Fibroblast of skin of left biceps (primary cell): ENCODE data around the gene HNRNPD.
"Not testable (repeated sequence)": the region's sequence is repeated elsewhere in the genome, so short reads cannot be mapped to it uniquely, and the experiment has no call there.

Source experiments
- DNase-seq, 2 experiments: peaks; one replicate each; pipeline ENCODE4 v3.0.0-alpha.2; 2013; ENCODE audit warnings: low read depth in 2 of 2

HNRNPD gene, protein sequence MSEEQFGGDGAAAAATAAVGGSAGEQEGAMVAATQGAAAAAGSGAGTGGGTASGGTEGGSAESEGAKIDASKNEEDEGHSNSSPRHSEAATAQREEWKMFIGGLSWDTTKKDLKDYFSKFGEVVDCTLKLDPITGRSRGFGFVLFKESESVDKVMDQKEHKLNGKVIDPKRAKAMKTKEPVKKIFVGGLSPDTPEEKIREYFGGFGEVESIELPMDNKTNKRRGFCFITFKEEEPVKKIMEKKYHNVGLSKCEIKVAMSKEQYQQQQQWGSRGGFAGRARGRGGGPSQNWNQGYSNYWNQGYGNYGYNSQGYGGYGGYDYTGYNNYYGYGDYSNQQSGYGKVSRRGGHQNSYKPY

DNA sequence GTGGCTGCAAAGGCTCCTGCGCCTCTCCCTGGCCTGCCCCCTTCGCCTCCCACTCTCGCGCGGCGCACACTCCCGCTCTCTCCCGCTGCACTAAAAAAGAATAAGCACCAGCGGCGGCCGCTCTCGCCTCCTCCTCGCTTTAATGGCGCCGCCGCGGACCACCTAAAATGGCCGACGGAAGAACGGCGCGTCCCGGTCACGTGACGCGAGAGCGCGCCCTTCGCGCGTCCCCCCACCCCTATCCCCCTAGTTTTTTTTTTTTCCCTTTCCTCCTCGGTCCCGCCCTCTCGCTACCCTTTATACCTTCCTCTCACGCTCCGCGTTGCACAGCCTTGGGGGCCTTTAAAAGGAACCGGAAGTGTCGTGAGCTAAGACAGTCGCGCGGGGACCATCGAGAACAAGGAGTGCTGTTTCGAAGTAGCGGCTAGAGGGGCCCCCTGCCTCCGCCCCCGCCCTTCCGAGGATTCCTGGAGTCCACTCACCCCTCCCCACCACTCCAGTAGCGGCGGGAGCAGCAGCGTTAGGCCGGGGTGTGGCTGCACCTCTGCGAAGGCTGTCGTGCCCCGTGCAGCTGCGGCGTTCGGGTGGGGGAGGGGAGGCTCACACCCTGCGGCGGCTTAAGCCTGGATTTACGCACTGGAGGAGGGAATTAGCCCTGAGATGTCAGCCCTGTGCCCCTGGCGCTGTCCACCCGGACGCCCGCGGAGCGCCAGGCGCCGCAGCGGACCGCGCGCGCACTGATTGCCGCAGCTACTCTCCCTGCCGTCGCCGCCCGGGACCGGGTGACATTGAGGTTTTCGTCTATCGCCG lies at the start of gene HNRNPD:
Gene HNRNPD (minus strand): TSS at position 176 of the 810 bp plus-strand sequence. CDS start 313 bp downstream, outside the sequence.
- DNase-seq: peak; percentile 100

DNA sequence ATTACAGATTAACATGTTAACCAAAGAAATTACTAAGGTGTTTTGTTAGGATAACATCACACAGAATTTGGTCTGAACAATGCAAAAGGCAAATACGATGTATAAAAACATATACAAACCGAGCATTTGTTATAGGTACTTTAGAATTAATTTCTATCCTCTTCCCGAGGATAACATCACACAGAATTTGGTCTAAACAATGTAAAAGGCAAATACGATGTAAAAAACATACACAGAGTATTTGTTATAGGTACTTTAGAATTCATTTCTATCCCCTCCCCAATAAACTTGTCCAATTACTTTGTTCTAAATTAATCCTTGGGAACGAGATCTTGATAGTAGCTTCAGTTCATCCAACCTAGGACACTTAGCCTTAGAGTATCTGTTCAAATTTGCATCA lies 48.8 kb upstream of the HNRNPD start:
- DNase-seq: no peak

DNA sequence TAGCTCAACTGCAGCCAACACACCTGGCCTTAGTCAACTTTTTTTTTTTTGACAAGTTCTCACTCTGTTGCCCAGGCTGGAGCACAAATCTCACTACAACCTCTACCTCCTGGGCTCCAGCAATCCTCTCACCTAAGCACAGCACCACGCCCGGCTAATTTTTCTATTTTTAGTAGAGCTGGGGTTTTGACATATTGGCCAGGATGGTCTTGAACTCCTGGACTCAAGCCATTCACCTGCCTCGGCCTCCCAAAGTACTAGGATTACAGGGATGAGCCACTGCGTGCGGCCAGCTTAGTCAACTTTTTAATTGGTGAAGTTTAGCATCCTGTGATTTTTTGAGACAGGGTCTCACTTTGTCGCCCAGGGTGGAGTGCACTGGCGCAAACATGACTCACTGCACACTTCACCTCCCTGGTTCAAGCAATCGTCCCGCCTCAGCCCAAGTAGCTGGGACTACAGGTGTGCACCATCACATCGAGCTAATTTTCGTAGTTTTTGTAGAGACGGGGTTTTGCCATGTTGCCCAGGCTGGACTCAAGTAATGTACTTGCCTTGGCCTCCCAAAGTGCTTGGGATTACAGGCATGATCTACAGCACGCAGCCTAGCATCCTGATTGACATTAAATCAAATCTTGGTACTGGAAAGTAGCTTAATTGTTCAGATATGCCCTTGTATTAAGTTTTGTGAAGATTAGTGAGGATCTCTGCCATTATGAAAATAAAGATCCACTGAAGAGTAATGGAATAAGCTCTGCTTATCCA lies 48.2 kb upstream of the HNRNPD start:
- DNase-seq: no peak

DNA sequence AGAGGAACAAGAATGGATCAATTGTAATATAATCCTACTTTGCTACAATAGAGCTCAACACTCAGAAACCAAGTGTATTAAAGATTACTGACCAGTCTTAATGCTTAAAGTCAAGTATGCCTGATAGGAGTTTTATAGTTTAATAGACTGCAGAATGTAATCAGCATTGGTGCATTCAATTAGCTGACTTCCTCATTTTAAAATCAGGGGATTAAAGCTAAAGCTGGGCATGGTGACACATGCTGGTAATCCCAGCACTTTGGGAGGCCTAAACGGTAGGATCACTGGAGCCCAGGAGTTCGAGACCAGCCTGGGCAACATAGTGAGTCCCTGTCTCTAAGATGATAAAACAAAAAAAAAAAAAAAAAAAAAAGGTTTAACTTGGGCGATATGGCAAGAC lies 45.7 kb upstream of the HNRNPD start:
- DNase-seq: no peak

DNA sequence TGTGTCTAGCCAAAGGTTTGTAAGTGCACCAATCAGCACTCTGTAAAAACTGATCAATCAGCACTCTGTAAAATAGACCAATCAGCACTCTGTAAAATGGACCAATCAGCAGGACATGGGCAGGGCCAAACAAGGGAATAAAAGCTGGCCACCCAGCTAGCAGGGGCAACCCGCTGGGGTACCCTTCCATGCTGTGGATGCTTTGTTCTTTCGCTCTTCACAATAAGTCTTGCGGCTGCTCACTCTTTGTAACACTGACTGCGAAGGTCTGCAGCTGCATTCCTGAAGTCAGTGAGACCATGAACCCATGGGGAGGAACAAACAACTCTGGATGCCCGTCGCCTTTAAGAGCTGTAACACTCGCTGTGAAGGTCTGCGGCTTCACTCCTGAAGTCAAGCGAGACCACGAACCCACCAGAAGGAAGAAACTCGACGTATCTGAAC lies 42.2 kb upstream of the HNRNPD start:
- no peak for DNase-seq

DNA sequence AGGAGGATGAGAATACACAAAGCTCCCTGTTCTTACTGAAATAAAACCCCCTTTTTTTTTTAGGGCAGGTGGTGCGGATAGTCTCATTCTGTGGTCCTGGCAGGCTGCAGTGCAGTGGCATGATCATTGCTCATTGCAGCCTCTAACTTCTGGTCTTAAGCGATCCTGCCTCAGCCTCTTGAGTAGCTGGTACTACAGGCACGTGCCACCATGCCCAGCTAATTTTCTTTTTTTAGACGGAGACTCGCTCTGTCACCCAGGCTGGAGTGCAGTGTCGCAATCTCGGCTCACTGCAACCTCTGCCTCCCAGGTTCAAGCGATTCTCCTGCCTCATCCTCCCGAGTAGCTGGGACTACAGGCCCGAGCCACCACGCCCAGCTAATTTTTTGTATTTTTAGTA lies 41.3 kb upstream of the HNRNPD start:
- DNase-seq: not testable (repeated sequence)

DNA sequence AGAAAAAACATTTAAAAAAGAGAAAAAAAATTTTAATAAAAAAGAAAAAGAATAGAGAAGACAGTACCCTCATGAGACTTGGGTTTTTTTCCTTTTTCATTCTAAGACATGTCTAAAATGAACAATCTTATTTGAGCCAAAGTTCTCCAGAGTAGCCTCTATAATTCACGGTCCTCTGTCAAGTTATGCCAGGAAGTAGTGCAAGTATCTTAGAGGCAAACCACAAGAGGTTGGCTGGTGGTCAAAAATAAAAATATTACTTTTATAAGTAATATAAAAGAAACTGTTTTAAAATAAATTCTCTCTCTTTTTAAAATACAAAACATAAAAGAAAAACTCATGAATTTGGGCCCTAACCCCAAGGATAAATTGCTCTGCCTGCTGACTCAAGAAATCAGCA lies 29.9 kb upstream of the HNRNPD start:
- no peak for DNase-seq

DNA sequence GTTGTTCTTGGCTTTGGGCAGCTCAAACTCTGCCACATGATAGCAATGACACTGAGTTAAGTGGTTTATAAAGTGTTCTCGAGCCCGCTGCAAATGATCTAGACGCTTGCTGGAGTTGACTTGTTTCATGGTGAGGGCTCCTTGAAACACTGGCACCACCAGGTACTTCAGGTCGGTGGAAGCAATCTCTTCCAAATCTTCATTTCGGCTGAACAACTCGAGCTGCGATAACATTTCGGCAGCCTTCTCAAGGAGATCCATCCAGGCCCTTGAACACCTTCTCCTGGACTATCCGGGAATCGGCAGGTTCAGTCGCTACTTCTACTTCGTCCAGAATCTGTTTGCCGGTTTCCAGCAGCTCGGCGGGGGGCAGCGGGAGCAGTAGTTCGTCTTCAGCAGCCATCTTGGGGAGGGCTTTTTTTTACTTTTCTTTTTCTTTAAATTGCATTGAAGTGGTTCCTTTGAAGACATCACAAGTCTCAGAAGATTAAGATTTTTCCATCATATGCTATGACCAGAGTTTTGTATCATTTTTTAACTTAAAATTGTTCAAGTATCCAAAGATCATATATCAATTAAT lies 28.5 kb upstream of the HNRNPD start:
- no peak for DNase-seq

DNA sequence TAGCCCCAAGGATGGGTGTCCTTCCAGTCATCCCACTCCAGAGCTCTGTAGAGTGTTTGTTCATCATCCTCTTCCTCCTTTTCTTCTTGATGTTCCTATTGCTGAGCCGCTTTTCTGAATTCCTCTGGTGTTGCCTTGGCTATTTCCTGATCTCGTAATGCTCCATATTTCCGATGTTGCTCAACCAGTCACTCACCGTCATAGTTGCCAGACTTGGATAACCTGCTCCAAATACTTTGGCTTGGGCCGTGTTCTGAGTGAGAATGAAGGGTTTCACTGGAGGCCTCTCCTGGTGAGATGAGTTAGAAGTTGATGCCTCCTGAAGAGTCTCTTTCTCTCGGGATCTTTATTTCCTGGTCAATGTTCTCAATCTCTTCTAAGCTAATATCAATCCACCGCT lies 27.8 kb upstream of the HNRNPD start:
- no peak for DNase-seq

DNA sequence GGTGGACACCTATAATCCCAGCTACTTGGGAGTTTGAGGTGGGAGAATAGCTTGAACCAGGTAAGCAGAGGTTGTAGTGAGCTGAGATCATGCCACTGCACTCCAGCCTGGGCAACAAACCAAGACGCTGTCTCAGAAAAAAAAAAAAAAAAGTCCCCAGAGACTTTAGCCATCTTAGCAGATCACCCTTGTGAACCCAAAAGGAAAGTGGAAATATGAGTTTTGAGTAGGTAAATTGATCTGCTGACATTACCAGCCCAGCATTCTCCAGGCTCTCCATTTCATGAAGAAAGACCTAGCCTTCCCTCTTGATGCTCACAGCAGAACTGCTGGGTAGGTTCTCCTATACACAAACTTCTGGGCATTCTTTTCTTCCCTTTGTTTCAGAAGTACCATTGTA lies 24.5 kb upstream of the HNRNPD start:
- no peak for DNase-seq

DNA sequence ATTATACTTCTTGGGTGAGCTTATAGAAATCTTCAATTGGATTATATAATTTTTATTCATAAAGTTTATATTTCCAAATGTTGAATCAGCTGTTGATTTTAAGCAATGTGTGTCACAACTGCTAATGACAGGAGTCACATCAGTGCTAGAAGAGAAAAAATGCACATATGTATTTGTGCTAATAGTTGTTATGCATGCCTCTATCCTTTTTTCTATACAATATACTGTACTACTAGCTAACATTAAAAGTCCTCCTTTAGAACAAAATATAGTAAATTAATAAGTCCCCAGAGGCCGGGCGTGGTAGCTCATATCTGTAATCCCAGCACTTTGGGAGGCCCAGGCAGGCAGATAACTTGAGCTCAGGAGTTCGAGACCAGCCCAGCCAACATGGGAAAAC lies 23.7 kb upstream of the HNRNPD start:
- no peak for DNase-seq

DNA sequence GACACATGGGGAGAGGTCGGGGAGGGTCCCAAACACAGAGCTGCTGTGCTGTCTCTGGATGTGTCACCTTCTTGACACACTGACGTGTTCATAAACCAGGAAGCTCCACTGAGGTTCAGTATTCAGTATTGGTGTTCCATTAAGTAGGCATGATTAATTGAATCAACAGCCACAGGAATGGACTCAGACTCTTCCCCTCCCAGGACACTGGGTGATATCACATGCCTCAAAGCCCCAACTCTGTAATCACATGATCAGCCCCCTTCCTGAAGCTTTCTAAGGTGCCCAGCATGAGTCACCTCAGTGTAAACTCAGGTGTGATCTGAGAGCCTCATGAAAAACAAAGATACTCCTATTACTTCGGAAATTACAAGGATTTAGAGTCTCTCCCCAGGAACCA lies 21.1 kb upstream of the HNRNPD start:
- DNase-seq: no peak

DNA sequence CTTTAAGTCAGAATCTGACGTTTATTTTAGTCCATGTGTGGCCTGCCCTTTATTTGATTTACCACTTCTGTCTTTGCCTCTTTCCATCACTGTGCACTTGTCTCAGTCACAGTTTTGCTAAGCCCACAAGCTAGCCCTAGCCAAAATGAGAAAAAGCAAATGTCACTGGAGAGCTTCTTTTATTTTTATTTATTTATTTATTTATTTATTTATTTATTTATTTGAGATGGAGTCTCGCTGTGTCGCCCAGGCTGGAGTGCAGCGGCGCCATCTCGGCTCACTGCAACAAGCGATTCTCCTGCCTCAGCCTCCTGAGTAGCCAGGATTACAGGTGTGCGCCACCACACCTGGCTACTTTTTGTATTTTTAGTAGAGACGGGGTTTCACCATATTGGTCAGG lies 16.3 kb upstream of the HNRNPD start:
- DNase-seq: not testable (repeated sequence)

DNA sequence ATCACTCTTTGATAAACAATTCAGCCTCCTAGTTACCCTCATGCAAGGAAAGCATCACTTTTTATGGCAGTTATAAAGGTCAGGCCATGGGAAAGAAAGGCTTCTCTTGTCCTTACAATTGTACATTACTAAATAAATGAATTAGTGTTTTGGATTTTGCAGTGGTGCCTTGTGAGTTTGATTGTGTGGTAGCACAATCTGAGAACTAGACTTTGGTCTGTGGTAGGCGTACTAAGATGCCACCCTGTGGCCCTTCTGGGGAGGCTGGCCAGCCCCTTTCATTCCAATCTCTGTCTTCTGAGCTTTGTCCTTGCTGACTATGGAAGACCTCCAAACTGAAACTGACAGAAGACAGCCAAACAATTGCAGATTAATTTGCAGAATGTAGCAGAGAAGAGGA lies 14.6 kb upstream of the HNRNPD start:
- no peak for DNase-seq

DNA sequence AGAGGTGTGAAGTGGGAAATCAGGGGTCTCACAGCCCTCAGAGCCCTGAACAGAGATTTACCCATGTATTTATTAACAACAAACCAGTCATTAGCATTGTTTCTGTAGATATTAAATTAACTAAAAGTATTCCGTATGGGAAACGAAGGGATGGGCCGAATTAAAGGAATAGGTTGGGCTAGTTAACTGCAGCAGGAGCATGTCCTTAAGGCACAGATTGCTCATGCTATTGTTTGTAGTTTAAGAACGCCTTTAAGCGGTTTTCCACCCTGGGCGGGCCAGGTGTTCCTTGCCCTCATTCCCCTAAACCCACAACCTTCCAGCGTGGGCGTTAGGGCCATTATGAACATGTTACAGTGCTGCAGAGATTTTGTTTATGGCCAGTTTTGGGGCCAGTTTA lies 12.5 kb upstream of the HNRNPD start:
- DNase-seq: not testable (repeated sequence)

DNA sequence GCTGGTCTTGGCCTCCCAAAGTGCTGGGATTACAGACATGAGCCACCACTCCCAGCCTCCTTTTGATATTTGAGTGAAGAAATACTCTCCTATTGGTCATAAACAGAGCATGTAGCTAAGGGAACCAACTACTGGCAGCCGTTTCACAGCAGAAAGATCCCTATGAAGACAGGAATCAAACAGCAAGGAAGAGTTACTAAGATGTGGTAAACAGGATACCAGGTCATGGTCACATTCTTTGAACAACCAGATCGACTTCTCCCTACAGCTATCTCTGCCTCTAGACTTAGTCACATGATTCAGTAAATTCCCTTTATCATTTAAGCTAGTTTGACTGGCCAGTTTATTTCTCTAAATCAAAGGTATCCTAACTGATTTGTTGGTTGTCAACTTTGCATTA lies 9.0 kb upstream of the HNRNPD start:
- DNase-seq: no peak

DNA sequence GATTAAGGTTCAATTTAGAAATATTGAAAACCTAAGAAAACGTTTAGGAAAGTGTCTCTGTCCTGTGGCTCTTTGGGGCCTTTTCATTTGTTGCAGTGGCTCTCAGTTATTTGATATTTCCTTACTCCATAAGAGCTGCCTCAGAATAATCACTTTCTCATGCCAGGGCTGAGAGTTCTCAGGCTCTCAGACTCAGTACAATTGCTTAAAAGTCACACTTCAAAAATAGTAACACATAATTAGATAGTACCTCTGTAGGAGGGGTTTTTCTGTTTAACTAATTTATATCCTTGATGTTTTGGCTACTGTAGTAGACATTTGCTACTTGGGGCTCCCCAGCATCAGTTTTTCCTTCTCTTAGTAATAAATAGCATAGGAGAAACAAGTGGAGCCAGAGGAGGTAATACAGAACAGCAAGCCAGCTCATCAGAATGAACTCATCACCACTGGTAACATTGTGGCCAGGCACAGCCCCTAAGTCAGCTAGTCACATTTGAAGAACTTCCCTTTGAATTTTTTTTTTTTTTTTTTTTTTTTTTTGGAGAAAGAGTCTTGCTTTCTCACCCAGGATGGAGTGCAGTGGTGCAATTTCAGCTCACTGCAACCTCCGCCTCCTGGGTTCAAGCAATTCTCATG lies 8.0 kb upstream of the HNRNPD start:
- no peak for DNase-seq

DNA sequence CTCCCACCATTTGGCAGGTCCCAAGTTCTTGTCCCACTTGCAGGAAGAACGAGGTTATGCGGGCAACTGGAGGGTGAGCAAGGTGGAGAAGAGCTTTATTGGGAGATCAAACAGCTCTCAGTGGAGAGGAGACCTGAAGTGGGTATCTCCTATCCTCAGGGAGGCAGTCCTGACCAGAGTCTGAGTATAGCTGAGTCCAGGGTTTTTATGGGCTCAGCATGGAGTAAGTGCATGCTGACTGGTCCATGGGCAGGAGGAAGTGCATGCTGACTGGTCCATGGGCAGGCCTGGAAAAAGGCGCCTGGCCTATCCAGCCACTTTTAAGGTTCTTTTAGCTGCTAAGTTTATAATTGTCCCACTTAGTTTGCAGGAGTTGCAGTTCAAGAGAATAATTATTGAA lies 7.4 kb upstream of the HNRNPD start:
- DNase-seq: no peak

DNA sequence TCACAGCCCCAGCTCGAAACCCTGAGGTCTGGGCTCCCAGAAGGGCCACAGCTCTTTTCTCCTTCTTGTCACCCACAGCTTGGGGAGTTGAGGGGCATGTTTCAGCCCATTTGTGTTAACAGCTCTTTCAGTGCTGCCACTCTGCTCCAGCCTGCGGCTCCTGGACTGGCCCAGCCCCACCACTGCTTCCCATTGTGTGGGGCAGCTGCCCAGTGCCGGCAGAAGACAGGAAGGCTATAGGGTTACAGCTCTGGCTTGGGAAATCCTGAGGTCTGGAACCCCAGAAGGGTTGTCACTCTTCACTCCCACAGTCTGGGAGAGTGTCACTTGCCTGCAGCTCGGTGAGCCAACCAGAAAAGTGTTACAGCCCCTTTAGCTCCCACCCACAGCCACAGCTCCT lies 7.0 kb upstream of the HNRNPD start:
- DNase-seq: no peak

DNA sequence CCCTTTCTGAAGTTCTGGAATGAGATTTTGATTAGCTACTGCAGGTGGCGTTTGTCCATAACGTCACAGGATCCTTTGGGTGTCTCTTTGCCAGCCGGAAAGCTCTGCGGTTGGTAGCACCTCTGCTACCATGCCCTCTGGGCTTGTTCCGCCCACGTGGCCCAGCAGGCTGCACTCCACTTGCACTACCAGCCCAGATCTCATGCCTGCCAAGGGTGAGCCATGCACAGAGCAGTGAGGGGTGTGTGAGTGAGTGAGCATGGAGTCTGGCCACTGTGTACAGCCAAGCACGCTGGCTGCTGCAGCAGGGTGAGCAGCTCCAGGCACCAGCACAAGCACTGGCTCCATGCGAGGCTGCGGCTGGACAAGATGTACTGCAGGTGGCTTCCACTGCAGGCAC lies 6.6 kb upstream of the HNRNPD start:
- no peak for DNase-seq

DNA sequence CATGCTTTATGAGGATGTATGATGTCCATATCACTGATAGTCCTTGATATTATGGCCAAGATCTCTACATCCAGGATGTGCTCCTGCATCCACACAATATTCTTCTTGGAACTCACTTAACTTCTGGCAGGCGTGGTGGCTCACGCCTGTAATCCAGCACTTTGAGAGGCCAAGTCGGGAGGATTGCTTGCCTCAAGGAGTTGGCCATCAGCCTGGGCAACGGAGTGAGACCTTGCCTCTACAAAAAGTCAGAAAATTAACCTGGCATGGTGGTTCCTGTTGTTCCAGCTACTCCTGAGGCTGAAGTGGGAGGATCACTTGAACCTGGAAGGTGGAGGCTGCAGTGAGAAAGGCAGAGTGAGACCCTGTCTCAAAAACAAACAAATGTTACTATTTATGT lies 2.3 kb upstream of the HNRNPD start:
- no peak for DNase-seq

DNA sequence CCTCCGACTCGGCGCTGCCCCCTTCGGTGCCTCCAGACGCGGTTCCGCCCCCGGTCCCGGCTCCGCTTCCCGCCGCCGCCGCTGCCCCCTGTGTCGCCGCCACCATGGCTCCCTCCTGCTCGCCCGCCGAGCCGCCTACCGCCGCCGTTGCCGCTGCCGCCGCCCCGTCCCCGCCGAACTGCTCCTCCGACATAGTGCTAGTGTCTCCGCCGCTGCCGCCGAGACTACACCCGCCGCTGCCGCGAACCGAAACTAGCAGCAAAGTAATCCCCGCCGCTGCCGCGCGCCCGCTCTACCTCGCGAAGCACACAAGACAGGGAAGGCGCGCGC lies 340 bp downstream of the HNRNPD start:
- DNase-seq: no peak
